HK-2 (cell line): ENCODE results near the gene SVOPL.
A peak's percentile ranks its signal among the peaks of the same experiment; 100 is the strongest.

Source experiments
- DNase-seq: peaks from one replicate; pipeline ENCODE4 v3.0.0-alpha.2; 2018; ENCODE audit not compliant: unreplicated experiment

The SVOPL gene

DNA sequence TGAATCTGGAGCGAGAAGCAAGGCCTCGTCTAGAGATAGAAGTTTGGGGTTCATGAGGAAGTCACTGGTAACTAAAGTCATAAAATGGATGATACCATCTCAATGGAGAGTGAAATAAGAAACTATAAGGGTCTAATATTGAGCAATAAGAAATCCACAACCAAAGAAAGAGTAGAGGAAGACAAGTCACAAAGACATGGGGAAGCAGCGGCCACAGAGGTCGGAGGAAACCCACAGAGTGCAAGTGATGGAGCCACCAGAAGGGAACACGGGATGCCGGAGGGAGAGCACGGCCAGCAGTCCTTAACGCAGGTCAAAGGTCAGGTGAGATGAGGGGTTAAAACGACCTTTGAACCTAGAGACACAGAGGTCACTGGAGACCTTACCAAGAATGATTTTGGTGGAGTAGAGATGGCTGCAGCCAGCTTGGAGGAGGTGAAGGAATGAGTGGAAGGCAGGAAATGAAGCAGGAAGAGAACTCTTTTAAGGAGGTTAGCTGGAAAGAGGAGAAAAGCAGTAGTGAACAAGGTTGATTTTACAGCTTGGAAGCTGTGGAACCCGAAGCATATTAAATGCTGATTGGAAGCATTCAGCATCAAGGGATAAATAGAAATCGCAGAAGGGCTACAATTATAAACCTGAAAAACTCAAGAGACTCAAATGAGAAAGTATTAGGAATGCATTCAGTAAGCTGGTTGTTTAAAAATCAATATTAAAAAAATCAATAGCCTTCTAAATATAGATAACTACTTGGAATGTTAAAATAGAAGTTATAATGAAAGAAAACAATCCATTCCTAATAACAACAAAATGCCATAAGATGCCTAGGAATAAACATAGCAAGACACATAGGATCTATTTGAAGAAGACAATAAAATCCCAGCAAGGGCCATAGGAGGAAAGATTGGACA lies 93.7 kb downstream of the SVOPL start:
- DNase-seq = no peak

DNA sequence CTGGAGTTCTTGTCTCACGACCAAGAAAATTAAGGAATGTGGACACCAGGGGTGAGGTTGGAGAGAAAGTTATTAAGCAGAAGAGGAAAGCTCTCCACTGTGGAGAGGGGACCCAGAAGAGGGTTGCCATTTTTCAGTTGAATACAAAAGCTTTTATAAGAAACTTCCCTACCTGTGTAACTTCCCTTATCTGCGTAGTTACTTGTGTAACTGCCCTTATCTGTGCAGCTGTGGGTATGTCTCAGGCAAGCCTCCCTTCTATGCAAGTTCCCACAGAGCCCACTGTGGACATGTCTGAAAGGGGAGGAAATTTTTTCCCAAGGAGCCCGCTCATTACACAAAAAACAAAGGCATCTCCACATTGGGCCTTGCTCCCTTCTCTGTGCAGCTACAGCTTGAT lies 94.9 kb downstream of the SVOPL start:
- DNase-seq = no peak

DNA sequence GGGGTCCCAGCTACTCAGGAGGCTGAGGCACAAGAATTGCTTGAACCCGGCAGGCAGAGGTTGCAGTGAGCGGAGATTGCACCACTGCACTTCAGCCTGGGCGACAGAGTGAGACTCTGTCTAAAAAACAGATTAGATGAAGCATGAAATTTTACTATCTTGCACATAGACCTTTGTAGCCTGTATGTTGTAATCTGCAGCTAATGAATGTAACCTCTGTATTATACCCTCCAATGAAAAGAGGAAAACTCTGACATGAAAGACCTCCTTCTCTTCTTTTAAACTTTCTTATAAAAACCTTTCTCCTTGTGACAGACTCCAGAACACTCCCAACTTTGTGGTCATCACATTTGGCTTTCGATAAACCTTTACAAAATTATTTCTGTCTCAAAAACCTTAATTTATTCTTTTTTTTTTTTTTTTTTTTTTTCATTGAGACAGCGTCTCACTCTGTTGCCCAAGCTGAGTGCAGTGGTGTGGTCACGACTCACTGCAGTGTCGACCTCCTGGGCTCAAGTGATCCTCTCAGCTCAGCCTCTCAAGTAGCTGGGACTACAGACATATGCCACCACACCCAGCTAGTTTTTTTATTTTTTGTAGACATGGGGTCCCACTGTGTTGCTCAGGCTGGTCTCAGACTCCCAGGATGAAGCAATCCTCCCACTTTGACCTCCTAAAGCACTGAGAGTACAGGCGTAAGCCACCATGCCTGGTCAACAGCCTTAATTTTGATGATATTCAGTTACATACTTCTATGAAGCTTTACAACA lies 97.4 kb downstream of the SVOPL start:
- DNase-seq = peak; percentile 38

DNA sequence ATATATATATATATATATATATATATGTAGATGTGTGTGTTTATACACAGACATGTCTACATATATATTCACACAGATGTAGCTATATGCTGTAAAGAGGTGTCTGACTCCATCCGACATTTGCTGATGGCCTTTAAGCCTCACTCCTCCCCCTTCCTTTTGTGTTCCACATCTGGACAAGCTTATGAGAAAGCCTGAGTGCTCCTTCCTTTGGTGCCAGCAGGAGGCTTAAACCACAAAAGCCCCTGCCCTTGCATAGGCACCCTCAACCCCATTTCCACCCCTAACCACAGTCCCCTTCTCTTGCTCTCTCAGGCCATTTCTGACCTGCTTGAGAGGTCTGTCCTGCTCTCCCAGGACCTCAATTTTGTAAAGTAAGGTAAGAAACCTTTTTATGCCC lies 98.7 kb downstream of the SVOPL start:
- DNase-seq = no peak

DNA sequence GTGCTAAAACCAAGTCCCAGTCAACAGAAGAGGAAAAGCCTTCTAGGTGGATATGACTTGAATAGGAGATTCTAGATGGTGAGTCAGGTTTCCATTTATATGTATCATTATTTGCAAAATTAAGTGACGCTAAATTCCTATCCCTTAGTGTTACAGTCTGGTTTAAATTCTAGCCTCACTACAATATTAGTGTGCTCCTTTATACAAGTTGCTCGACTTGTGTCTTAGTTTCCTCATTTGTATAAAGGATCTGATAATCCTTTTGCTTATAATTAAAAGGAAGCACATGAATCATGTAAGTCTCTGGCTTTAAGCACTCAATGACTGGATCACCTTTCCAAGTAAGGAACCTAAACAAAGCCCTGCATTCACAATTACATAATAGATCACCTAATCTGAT lies 105.7 kb downstream of the SVOPL start:
- no peak for DNase-seq

DNA sequence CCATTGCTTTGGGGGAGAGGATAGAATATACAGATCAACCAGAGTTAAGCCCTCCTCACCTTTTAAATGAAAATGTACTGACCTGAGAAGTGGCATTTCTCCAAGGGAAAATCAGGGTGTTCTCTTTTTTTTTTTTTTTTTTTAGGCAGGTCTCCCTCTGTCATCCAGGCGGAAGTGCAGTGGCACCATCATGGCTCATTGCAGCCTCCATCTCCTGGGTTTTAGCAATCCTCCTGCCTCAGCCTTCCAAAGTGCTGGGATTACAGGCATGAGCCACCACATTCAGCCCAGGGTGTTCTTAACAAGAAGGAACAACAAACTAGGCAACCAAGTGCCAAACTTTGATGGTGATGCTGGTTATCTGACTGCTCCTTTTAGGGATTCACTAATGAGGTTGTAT lies 111.0 kb downstream of the SVOPL start:
- no peak for DNase-seq

DNA sequence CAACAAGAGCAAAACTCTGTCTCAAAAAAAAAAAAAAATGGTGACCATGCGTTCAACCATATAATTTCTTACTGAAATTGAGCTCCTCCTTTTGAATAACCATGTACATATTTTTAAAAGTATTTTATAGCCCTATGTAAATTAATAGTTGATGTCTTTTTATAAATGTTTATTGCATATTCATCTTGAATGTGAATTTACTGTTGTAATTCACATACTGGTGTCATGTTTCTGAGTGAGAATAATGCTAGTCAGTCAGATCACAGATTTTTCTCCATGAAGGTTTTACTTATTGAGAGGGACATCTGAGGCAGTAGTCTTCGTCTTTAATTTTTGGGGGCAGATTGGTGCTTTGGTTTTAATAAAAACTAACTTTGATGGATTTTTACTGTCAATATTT lies 112.2 kb downstream of the SVOPL start:
- DNase-seq = no peak

DNA sequence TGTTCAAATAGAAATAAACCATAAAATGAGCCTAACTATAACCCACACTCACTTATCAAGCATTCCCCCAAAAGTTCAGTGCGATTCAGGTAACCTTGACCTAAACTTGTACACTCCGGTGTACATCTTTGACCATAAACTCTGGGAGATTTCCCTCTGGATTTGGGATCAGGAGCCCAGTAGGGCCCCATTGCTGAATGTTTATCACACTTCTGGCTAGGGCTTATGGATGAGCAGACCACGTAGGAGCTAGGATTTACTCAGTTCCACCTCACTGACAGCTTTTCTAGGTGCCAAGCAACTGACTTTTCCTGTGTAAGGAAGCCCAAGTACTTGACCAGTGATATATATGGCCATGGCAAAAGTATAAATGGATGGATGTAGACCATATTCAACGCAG lies 113.7 kb downstream of the SVOPL start:
- no peak for DNase-seq

DNA sequence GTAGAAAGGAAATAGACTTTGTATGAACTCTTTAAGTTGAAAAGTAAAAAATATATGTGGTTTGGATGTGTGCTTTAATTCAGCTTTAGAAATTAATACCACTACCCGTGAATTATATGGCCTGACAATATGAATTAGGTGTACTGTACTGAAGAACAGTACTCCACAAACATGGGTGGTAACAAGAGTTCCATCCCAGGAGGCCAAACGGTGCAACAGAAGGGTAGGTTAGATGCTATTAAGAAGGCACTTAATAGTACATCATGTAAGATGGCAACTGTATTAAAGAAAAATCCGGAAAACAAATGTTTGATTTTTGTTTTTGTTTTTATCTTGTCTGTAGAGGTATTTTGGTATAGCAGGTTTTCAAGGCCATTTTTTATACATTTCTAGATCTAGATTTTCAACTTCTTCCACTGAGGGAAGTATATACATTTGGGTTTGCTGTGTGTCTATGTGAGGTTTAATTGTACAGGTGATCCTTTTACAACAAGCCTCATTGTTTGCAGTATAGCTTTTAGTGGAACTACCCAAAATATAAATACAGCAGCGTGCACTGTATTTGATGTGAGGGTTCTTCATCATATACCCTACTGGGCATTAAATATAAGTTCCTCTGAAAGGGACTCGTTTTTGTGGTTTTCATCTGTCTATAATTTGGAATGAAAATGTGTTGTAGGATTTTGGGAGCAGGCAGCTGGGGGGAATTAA lies 115.7 kb downstream of the SVOPL start:
- no peak for DNase-seq

DNA sequence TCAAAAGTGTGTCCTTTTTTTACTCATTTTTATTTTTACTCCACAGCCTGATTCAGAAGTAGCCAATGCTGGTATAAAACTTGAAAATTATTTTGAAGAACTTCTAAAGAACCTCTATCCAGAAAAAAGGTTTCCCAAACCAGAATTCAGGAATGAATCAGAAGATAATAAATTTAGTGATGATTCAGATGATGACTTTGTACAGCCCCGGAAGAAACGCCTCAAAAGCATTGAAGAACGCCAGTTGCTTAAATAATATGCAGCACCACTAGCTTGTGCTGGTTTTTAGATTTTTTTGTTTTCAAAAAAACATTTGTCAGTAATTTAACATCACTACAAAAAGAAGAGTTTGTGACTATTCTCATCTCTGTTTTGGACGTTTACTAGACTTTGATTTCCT lies 116.5 kb downstream of the SVOPL start:
- DNase-seq = no peak

DNA sequence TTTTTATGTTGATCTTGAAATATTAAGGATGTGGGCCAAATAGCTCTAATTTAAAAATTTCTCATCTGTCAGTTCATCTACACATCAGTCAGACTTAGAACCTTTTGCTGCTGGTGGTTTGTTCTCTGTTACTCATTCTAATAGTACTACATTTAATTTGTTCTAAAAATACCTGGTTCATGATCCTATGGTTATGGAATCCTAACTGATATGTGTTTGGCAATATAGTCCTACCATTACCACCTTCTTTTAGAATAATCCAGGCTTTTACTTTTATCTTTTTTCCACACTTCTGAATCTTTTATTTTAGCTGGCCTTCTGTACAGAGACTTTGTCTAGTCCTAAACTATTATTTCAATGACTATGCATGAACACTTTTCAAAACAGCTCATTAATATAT lies 116.9 kb downstream of the SVOPL start:
- no peak for DNase-seq

DNA sequence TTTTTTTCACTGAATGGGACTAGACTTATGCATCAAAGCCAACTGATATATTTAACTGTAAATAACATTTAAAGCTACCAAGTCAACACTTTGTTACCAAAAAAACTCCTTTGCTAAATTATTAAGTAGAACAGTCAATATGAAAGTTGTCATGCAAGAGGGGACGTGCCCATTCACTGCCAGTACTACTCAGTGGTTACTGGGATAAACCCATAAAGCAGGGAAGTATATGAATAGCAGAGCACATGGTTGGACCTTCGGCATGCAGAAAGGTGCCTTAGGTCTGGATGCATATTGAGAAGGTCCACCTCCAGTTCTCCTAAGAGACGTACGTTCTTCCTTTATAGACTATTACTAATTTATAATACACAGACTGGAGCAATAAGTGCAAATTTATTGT lies 120.1 kb downstream of the SVOPL start:
- no peak for DNase-seq

DNA sequence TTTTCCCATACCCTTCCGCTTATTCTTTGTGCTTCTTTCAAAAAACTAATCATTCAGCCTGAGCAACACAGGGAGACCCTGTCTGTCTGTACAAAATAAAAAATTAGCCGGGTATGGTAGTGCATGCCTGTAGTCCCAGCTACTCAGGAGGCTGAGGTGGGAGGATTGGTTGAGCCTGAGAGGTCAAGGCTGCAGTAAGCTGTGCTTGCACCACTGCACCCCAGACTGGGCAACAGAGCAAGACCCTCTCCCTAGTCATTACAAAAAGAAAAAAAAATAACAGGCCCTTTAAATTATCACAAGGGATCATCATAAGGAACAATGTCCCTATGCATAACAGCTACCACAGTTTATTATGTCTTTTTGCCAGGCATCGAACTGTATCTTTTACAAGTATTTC lies 121.5 kb downstream of the SVOPL start:
- DNase-seq = no peak

DNA sequence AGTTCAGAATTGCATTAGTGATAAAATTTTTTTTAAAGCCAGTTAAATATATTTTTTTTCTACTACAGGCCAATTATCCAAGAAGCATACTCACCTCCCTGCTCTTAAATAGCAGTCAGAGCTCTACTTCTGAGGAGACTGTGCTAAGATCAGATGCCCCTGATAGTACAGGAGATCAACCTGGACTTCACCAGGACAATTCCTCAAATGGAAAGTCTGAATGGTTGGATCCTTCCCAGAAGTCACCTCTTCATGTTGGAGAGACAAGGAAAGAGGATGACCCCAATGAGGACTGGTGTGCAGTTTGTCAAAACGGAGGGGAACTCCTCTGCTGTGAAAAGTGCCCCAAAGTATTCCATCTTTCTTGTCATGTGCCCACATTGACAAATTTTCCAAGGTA lies 122.0 kb downstream of the SVOPL start:
- DNase-seq = no peak

DNA sequence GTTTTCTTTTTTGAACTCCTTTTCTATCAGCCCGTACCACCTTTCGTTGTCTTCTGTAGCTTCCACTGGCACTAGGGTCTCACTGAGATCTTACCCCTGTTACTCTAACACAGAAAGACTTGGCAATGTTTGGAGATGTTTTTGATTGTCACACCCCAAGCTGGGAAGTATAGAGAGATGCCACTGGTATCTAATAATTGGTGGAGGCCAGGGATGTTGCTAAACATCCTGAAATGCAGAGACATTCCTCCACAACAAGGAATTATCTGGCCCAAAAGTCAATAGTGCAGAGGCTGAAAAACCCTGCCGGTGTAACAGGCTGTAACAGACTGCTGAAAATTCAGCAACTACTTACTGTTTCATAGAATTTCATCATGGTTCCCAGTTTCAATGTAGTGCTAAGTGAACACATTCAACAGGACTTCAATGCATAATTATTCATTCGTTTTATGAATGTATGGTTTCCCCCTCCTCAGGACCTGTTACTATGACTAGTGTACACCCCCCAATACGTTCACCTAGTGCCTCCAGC lies 125.2 kb downstream of the SVOPL start:
- DNase-seq = no peak

DNA sequence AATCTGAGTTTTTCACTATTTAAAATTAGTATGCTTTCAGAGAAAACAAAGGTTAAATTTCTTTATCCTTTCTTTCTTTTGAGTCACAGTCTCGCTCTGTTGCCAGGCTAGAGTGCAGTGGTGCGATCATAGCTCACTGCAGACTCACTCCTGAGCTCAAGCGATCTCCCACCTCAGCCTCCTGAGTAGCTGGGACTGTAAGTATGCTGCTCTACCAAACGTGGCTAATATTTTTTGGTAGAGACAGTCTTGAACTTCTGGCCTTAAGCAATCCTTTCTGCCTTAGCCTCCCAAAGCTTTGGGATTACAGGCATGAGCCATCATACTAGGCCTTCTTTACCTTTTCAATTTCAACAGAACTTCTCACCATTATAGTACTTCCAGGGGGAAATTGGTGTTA lies 127.4 kb downstream of the SVOPL start:
- DNase-seq = no peak

DNA sequence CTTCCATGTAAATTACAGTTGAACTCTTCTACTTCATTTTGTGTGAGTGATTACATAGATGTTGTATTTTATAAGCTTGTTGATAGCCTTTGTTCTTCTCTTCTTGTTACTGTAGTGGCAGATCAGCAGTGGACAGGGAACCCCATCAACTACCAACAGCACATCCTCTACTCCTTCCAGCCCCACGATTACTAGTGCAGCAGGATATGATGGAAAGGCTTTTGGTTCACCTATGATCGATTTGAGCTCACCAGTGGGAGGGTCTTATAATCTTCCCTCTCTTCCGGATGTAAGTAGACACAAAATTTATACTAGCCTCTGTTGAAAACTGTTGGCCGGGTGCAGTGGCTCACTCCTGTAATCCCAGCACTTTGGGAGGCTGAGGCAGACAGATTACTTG lies 130.4 kb downstream of the SVOPL start:
- no peak for DNase-seq

DNA sequence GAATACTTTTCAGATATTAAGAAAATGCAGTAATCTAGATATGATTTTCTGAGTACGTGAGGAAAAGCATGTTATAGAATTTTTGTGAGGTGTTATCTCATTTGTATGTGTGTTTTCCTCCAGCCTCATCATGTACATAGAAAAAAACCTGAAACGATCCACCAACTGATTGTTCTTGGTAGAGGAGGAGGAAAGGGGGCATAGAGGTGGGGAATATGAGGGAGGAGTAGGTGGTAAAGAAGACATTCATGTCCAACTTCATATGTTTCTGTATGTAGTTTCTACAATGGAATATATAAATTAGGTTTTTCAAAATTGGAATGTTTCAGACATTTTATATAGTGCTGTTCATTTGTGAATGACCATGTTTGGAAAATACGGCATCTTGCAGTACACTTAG lies 131.7 kb downstream of the SVOPL start:
- DNase-seq = no peak

DNA sequence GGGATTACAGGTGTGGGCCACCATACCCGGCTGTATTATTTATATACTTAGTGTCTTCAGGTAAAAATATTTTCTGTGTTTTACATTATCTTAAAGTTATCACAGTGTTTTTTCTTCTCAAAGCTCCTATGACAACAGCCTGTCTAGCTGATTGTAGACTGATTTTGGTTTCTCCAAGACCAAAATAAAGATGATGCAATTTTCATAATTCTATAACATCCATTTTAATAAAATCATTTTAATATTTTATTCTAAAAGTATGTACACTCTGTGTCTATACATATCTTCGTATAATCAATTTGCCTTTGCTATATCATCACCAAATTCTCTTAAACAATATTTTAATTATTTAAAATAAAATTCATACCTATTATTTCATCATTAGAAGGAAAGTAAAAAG lies 132.5 kb downstream of the SVOPL start:
- DNase-seq = no peak

DNA sequence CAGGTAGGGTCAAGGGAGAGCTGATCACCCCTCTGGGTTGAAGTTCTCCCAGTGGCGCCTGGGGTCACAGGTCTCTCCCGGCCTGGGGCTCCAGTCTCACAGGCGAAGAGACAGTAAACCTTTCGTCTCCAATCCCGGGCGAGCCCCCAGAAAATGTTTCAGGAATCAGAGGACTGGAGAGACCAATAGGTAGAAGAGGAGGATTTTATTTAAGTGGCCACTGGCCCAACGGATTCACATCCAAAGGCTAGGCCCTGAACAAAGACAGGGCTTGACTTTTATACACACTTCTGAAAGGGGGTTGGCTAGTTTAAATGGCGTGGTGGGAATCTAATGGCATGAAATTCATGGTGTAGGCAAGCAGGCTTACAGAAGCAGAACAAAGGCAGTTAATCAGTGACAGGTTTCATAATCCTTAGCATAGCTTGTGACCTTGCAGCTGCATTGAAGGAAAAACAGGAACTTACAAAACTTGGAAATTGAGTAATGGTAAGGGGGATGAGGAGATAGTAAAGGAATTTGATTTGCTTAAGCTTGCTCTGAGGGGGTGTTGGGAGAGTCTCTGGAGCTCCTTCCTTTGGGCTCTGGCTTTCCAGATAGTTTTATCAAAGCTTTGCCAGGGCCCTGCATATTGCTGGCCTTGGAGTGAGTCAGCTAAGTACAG lies 135.6 kb downstream of the SVOPL start:
- peak; percentile 16 for DNase-seq

DNA sequence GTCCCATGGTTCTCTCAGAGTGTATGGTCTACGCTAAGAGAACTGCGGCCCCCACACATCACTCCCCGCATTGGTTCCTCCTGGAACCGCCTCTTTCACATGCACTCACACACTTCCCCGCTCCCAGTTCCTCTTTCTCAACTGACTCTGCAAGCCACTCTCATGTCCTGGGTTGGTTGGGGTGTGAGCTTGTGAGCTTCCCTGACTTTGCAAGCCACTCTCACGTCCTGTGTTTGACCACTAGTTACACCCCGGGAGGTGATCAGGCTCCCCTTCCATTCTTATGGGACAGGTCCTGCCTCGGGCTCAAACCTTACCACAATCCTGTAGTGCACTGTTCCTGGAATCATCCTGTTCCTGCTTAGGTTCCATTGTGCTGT lies 136.1 kb downstream of the SVOPL start:
- DNase-seq = no peak

DNA sequence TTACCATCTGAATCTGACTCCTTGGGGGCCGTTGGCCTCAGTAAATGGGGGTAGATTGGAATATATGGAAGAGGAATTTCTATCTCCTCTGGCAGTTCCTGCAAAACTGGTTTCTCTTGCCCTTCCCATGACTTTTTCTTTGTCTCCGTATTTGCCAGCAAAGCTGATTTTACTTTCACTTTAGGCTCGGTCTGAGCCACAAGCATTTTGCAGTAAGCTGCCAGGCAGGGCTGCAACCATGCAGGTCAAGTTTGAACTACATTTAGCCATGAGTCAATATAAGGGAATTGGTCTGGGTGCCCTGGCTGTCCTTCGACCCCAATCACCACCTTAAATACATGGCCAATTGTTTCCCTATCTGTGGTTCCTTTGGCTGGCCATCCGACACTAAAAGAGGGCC lies 136.8 kb downstream of the SVOPL start:
- DNase-seq = no peak
